ENCODE data around the gene MTHFD1L.

MTHFD1L gene

DNA sequence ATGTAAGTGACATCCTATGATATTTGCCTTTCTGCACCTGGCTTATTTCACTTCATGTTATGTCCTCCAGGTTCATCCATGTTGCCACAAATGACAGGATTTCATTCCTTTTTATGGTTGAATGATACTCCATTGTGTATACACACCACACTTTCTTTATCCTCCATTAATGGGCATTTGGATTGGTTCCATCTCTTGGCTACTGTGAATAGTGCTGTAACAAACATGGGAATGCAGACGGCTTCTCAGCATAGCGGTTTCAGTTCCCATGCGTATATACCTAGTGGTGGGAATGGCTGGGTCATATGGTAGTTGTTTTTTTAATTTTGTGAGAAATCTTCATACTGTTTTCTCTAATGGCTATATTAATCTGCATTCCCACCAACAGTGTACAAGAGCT lies 14.8 kb downstream of the MTHFD1L start:
- TF ChIP-seq CTCF (conservative IDR thresholded peaks at IDR 0.05; ENCODE audit: low read length), result no peak
- DNase-seq (ENCODE audit: low read depth), result no peak
- no peak overlapping the region for H3K4me3 ChIP-seq (ENCODE audit: low read length)

- DNase-seq (ENCODE audit: low read depth), result peak; percentile 97
- no peak for TF ChIP-seq CTCF (conservative IDR thresholded peaks at IDR 0.05; ENCODE audit: low read length)
- no peak overlapping the region for H3K4me3 ChIP-seq (ENCODE audit: low read length)
Observed at GRCh38 chr6:150881911-150882481, 16.5 kb downstream of the MTHFD1L start.

GRCh38 chr6:150883521-150883920 lies 18.0 kb downstream of the MTHFD1L start:
- no peak for TF ChIP-seq CTCF (conservative IDR thresholded peaks at IDR 0.05; ENCODE audit: low read length)
- no peak overlapping the region for H3K4me3 ChIP-seq (ENCODE audit: low read length)
- no peak for DNase-seq (ENCODE audit: low read depth)

- TF ChIP-seq CTCF (conservative IDR thresholded peaks at IDR 0.05; ENCODE audit: low read length), result no peak
- DNase-seq (ENCODE audit: low read depth), result no peak
Observed at GRCh38 chr6:150886155-150886554, 20.7 kb downstream of the MTHFD1L start.

DNA sequence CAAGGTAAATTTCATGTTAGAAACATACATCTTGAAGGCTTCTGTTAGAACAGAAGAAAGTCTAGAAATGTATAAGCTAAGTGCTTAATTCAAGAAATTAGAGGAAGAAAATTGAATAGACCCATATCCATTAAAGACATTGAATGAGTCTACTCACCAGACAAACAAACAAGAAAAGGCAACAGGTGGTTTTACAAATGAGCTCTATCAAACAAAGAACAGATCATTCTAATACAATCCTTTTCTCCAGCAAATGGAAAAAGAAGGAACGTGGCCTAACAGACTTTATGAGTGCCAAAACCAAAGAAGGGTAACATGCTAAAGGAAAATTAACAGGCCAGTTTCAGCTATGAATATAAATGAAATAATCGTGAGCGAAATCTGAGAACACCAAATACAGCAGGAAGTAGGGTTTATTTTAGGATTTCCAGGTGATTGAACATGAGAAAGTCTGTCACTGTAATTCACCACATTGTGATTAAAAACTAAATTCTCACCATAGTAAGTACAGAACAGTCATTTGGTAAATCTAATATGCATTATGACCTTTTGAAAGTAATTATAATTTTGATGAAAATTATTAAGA lies 22.6 kb downstream of the MTHFD1L start:
- no peak overlapping the region for H3K4me3 ChIP-seq (ENCODE audit: low read length)
- TF ChIP-seq CTCF (conservative IDR thresholded peaks at IDR 0.05; ENCODE audit: low read length), result no peak
- no peak for DNase-seq (ENCODE audit: low read depth)

More at GRCh38 chr6:150886155-150886554, 20.7 kb downstream of the MTHFD1L start:
- no peak overlapping the region for H3K4me3 ChIP-seq (ENCODE audit: low read length)

- no peak for DNase-seq (ENCODE audit: low read depth)
- H3K4me3 ChIP-seq (ENCODE audit: low read length), result no peak overlapping the region
- TF ChIP-seq CTCF (conservative IDR thresholded peaks at IDR 0.05; ENCODE audit: low read length), result no peak
Observed at GRCh38 chr6:150890346-150890745, 24.8 kb downstream of the MTHFD1L start.

GRCh38 chr6:150891888-150892485 lies 26.5 kb downstream of the MTHFD1L start:
- peak; percentile 89 for TF ChIP-seq CTCF (conservative IDR thresholded peaks at IDR 0.05; ENCODE audit: low read length)
- DNase-seq (ENCODE audit: low read depth), result peak; percentile 79
- no peak overlapping the region for H3K4me3 ChIP-seq (ENCODE audit: low read length)

Measured in AG10803 (cell line).